Dermis microvascular lymphatic vessel endothelial cell (primary cell): ENCODE measurements around the gene HTRA2. TPM values are rescaled to one million over a fixed set of nuclear protein-coding genes. Genes with fewer than 3 reads are reported as not detected.
A peak's percentile ranks its signal among the peaks of the same experiment; 100 is the strongest.

ENCODE experiments used
- DNase-seq, 2 donors: peaks; one replicate each; pipeline versions ENCODE4 v3.0.0 to v3.0.0-alpha.2; 2010; ENCODE audit warnings: low read depth in 2 of 2
- total RNA-seq: library from RNA; depleted of rRNA; stranded (reverse); fragments of >200 nt; gene quantifications from 2 replicates; pipeline ENCODE4 v1.2.1, GENCODE V29; 2014

Gene HTRA2
- total RNA-seq, 1 donor from 2014 or later: 40.3 TPM

DNA sequence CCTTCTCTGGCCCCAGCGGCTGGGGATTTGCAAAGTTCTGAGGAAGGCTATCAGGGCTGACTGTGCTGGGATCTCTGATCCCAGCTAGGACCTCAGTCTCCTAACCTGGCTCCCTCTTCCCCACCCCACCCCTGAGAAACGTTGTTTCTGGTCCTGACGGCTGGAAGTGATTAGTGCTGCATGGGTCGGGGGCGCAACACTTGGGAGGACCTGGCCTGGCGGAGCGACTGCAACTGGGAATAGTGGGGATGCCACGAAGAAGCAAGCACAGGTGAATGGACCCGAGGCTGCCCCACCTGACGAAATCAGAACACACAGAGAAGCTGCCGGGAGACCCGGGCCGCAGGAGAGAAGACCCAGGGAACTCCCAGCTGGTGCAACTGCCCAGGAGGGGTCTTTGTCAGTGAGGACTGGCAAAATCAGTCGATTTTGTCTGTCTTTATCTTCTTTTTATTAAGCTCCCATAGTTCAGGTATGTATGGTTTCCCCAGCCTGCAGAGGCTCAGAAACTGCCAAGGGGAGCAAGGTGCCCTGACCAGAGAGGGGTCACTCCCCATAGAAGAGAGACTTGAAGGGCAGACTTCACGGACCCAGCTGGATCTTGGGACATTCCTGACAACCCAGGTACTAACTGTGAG lies 29.7 kb upstream of the HTRA2 start:
- no peak for DNase-seq

DNA sequence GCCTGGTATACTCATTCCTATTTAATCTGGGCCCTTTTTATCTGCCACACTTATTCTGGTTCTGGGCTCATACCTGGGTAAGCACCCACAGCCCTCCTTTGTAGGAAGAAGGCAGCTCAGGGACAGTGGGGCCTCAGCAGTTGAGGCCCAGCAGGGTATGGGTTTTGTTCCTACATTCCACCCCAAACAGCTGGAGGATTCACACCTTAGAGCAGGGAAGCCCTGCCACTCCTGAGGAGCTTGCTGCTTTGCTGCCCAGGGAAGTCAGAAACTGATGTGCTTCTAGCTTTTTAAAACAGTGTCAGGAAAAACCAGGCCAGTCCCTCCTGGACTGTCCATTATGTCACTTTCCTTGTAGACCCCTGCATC lies 29.2 kb upstream of the HTRA2 start:
- DNase-seq: no peak

DNA sequence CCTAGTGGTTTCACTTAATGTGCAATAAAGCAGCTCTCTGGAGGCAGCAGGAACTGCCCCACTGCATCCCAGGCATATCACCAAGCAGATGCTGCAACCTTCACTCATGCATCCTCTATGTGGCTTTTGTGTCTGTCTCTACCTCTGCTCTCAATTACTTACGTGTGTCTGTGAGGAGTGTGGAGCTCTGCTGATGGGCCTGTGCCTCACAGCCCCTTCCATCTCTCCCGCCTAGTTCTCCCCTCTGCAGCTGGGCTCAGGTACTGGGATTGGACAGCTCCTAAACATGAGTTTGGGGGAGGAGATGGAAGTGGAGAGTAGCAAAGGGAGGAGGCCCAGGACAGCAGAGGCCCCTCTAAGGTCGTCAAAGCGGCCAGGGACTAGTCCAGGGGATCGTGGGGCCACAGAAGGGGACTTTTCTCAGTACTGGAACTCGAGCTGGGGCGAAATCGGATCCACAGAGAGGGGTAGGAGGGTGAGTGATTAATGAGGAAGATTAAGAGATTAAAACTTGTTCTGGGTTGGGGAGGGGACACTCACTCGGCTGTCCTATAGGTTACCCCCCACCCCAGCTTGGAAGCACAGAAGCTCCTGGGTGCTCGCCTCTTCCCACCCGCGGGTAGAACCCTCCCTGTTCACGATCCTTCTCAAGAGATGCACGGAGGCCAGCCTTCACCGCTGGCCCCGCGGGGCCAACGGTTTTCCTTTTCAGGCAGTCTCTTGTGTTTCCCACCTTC lies 28.2 kb upstream of the HTRA2 start:
- DNase-seq: no peak

DNA sequence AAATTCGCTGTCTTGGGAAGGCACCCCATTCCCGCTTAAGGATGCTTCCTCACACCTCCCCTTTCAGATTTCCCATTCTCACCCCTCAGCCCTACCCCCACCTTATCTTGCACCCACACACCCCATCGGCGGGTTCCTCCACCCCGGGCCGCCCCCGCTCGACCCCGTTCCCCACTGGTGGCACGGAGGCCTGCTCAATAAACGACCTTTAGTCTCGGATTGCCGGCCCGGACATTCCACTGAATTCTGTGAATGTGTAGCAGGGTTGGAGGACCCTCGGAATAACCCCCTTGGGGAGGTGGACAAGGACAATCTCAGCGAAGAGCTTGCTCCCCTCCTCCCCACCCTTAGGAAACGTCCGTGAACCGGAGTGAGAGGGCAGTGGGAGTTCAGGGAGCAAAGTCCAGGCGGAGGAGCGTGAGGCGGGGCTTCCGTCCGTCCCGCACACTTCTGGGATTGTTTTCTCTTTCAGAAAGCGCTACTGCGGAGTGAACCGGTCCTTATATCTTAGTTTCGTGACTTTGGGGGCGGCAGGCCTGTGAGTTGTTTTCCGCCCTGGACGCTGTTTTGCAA lies 27.5 kb upstream of the HTRA2 start:
- no peak for DNase-seq

DNA sequence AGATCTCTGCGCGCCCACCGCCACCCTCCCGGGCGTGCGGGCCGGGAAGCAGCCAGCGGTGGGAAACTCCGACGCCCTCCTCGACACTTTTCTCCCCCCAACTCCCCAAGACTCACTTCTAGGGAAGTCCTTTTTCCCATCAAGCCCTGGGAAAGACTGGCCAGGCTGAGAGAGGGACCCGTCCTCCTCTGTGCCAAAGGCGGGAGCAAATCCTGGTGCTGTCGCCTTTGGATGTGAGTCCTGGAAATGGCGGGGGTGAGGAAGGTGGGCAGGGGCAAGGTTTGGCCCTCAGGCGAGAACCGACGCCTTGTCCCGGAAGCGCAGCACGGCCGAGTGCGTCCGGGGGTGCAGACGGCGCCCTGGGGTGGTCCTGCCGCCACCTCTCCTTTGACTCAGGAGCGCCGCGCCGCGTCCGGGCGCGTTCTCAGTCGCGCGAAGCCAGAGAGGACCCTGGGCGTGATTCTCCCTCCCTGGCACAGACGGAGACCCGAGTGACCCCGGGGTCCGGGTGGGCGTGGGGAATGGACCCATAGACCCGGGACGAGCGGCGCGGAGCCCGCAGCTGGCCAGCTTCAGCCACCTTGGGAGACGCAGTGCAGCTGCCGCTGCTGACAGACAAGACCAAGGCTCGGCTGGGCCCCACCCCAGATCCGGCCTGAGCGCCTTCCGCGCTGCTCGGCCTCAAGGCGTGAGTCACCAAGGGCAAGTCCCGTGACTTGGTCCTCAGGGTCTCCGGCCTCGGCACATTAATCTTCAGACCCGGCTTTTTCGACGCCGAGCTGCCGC lies 26.8 kb upstream of the HTRA2 start:
- peak in 1 of 2 donors; percentile 80 for DNase-seq

DNA sequence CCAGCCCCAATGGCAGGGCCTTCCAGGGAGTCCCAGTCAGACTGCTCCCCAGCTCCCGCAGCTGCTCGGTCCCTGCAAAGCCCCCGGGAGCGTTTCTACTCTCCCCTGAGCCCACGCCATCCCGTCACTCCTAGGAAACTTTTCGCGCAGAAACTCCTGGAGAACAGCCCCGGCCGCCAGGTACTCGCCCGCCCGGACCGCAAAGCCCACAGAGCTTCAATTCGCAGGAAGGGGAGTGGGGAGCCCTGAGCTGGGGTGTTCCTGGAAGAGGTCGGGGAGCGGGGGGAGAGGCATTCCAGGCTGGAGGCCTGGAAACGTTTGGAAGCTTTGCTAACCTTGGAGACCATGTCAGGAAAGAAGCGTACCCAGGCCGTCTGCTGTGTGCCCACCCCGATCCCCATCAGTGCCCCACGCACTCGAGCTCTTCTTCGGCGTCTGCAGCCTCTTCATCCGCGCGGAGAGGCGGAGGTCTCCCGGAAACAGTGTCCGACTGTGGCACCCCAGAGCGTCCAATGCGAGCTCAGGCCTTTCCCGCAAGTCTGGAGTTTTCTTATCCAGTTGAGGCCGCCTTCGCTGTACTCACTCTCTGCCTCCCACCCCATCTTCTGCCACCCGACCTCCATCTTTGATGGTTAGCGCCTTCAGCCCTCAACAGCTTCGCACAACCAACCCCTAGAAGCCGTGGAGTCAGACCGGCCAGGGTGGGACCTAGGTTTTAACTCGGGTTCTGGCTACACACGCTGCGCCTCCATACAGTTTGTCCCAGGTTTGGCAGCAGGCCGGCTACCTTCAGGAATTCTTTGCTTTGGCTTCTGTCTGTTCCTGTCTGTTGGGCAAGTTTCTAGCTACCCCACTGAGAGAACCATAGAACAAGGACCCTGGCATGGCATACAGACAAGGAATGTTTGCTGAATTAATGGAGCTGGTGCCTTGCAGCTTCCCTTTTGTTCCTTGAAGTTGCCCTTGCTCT lies 25.9 kb upstream of the HTRA2 start:
- no peak for DNase-seq

DNA sequence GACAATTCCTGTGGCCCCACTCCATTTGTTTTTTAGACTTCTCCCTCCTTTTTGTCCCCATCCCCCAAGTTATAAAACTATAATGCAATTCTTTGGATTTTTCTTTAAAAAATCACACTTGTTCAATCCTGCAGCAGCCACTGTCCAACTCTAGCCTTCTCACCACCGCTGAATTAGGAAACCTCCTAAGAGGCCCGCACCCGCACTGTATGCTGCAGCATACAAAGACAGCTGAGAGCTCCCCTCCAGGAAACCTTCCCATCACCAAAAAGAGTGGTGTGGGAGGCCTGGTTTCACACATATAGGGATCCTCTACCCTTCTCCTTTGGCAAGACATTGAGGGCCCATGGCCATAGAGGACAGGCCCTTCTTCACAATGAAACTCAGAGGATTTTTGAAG lies 25.1 kb upstream of the HTRA2 start:
- DNase-seq: no peak

DNA sequence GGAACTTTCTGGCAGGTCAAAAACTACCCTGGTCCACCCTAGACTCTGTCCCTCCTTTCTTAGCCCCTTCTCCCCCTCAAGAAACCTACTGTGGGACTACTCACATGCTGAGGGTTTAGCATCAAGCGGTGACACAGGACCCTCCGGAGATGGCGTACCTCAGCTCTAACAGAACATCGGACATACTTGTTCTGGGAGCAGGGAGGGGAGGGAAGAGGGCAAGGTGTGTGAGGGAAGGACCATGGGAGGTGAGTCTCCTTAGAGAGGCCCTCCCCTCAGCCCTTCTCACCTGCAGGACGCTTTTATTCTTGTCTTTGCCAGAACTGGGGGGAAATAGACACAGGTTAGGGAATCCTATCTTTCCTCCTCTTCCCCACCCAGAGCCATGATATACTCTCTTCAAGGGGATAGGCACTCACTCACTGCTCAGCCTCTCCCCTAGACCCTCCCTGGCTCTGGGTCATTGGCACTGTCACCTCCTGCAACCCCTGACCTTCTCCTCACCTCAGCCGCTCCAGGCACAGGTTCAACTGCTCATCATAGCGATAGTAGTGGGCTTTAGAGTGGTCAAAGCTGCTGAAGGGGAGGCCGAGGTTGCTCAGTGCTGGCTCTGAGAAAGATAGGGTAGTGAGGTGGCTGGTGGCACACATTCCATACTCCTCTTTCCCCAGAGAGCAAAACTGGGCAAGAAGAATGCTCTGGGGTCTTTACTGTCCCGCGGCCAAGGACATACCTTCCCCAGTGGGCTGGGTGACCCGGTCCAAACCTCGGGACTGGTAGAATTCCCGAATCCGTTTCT lies 24.1 kb upstream of the HTRA2 start:
- DNase-seq: no peak

DNA sequence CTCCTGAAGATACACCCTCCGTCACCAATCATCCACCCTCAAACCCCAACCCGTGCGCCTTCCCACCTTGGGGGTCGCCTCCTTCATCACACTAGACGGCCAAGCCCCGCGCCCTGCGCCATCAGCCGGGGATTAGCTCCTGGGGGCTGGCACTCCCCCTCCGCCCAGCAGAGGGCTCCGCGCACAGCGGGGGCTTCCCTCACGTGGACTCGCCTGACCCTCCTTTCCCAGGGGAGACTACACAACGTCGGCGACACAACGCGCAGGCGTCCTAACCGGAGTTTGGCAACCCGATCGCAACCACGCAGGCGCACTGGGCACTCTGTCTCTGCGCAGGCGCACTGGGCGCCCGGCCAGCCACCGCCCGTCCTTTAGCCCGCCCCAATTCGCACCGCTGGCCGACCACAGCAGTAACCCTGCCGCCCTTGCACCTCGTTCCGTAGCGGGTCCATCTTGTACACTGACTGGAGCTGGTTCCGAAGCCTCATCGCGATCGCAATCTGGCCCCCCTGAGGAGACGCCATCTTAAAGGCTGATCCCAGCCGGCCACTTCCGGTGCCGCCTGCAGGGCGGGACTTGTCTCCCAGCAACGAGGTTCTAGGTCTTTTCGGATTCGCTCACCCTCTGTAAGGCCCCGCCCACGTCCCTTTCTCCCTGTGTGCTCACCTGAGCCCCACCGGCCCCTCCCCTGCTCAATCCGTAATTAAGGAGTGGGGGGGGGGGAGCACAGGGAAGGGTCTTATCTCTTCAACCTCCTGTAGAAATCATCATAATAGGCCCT lies 22.4 kb upstream of the HTRA2 start, which contains the start of gene PCGF1:
TSS of gene PCGF1 (minus strand) at position 551 of the 781 bp plus-strand sequence. CDS start at position 524, 27 bp downstream.
- peak; percentile 94 to 97 for DNase-seq

DNA sequence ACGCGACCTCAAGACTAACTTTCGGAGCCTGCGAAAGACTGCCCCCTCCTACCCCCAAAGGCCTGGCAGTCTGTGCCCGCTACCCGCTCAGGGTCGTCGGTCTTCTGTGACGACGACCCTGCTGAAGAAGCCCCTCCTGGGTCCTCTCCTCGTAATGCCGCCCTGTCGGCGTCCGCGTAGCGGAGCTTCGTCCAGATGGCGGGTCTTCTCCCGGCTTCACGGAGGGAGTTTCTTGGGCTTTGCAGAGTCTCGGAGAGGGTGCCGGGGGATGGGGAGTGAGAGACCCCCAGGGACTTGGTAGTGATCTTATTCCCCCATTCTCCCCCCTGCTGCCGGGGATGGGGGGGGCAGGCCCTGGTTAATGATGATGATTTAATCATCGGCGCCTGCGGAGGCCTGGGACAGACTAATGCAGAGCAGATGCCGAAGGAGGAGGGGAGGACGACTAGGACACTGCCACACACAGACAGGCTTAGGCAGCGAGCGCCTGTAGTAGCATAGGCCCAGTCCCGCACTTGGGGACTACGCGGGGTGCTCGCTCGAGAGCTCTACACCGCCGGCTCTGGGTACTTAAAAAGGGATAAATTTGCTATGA lies 21.7 kb upstream of the HTRA2 start:
- DNase-seq: no peak

DNA sequence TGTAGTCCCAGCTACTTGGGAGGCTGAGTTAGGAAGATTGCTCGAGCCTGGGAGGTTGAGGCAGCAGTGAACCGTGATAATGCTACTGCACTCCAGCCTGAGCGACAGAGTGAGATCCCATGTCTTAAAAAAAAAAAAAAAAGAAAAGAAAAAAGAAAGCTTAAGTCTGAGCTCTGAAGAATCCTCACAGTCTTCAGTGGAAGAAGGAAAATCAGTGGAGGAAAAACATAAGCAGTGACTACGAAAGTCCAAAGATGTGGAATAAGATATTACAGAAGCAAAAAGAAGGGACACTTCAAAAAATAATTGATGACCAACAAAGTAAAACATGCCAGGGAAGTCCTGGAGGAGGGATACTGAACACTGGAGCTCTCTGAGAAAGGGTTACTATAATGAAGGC lies 19.5 kb upstream of the HTRA2 start:
- DNase-seq: no peak

DNA sequence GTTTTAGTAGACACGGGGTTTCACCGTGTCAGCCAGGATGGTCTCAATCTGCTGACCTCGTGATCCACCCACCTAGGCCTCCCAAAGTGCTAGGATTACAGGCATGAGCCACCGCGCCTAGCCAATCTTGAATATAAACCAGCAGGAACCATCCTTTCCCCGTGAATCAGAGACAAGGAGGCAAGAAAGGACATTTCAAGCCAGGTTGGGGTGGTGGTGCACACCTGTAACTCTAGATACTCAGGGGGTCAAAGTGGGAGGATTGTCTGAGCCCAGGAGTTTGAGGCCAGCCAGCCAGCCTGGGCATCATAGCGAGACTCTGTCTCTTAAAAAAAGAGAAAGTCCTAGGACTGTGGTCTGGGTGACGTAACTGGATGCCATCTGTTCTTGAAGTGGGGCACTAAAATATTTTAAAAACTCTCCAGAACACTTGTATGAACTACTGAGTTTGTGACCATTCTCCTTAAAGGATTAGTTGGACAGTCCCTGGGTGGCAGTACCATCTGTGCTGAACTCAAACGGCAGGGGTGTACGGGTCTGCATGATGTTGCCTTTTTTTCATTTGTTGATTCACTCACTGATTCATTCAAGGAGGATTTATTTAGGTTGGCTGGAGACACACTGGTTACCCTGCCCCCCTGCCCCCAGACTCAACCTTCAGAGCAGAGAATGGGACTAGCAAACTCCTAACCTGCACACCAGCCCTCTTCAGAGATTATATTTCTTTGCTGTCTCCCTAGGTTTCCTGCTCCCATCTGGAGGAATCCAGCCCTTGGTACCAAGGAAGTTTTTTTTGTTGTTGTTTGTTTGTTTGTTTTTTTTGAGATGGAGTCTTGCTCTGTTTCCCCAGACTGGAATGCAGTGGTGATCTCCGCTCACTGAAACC lies 18.4 kb upstream of the HTRA2 start:
- no peak for DNase-seq

DNA sequence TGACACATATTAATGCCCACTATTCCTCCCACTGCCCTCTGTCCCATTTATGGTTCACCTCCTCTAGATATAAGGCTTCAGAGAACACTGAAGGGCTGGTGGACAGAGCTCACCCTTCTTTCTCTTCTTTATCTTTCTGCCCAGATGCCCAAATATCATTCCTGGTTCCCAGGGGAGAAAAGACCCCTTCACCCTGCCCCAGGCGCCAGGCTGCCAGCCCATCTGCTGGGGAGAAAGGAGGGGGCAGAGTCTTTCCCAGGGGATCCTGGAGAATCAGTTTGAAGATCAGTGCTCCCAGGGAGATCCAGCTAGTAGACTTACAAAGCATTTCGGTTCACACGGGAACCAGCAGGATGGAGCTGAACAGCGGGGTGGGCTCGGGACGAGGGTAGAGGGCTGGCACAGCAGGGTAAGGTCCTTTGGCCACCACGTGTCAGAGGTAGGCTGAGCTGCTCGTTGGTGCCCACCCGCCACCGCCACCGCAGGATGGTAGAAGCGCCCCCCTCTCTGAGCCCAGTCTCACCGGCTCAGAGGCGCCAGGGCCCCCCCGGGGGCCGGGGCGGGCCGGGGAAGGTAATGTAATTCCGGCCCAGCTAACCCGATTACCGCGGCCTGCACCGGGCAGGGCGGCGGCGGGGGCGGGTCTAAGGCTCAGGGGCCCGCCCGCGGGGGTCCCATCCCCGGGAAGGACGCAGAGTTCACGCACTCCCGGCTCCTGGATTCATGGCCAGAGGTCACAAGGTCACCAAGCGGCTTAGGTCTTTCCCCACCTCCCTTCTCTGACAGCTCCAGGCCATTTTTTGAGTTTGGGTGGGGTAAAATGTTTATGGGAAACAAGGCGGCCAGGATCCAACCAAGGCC lies 16.8 kb upstream of the HTRA2 start:
- no peak for DNase-seq

DNA sequence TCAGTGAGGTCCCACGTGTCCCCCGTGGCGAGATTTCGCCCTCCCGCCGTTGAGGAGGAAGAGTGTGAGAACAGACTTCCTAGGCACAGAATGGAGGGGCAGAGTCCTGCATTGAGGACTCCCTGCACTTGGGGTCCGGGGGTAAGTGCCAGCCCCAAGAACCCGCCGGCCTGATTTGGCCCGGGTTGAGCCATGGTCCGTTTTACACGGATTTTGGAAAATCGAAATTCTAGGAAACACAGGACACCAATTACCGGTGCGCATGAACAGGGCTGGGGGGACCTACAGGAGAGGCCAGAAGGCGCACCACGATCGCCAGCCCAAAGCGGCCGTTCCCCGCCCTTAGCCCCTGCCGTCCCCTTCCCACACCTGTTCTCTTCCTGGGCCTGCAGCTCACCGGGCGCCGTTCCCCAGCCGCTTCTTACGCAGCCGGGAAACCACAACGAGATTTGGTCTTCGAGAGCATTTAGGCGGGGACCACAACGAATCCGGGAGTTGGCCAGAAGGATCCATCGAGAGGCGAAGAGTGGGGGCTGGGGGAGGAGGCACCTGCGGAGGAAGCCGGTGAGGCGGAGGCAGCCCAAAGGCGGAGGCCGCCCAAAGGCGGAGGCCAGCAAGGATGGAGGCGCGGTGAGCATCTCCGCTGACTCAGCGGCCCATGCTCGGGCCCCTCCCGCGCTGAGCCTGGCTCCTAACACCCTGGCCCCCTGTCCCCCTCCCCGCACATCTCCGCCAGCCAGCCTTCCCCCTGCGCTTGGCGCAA lies 15.9 kb upstream of the HTRA2 start:
- no peak for DNase-seq

DNA sequence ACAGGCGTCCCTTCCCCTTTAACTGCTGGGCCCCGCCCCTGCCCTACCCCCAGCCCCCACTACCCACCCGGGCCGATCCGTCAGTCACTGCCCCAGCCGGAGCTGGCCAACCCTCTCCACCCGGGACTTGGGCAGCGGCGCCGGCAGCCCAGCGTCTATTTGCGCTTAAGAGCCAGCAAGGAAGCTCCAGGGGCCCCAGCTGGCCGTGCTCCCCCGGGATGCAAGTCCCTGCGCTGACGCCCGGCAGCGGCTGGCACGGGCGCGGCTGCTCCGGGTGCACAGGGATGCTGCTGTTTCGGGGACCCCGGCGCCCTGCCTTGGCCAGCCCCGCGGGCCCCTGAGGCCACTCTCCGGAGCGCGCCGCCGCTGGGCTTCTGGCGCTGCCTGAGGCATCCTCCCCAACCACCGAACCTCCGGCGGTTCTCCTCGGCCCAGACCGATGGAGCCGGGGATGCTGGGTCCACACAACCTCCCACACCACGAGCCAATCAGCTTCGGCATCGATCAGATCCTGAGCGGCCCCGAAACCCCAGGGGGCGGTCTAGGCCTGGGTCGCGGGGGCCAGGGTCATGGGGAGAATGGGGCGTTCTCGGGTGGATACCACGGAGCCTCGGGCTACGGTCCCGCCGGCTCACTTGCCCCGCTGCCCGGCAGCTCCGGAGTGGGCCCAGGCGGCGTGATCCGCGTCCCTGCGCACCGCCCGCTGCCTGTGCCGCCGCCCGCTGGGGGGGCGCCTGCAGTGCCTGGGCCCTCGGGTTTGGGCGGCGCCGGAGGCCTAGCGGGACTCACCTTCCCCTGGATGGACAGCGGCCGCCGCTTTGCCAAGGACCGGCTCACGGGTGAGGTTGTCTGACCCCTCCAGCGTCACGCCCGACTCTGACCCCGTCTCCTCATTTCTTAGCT lies 15.1 kb upstream of the HTRA2 start, which contains the start of gene TLX2:
TSS of gene TLX2 (plus strand) at position 83 of the 903 bp plus-strand sequence. CDS start at position 440, 357 bp downstream.
- no peak for DNase-seq
